ENCODE results near the gene CHAC2. TPM values are rescaled to one million over a fixed set of nuclear protein-coding genes. Genes with fewer than 3 reads are reported as not detected.
"Not testable (repeated sequence)": the region's sequence is repeated elsewhere in the genome, so short reads cannot be mapped to it uniquely, and the experiment has no call there.

Gene CHAC2
- total RNA-seq: 10 to 100 TPM in 1 of 9 donors, 1 to 10 TPM in 7, under 1 TPM in 1; 0.85 to 11.1 (median 4.8) TPM
- 10 to 100 TPM in 1 of 3 donors, 1 to 10 TPM in 2; 2.0 to 18.6 (median 2.9) TPM for polyA plus RNA-seq
- long read RNA-seq, donor 1, transcript CHAC2-201 (3 exons, 1,321 nt): major isoform, 14 of 36 reads
- long read RNA-seq, donor 1, partial matches to known transcripts: 17 of 36 reads
- long read RNA-seq, donor 1, other reads (novel, unspliced or antisense): 5 of 36 reads
- long read RNA-seq, donor 2, transcript CHAC2-201 (3 exons, 1,321 nt): major isoform, 6 of 6 reads
- long read RNA-seq, donor 2, partial matches to known transcripts: 0 of 6 reads
- long read RNA-seq, donor 2, other reads (novel, unspliced or antisense): 0 of 6 reads
- long read RNA-seq, donor 3, transcript CHAC2-201 (3 exons, 1,321 nt): major isoform, 5 of 5 reads
- long read RNA-seq, donor 3, partial matches to known transcripts: 0 of 5 reads
- long read RNA-seq, donor 3, other reads (novel, unspliced or antisense): 0 of 5 reads
- long read RNA-seq, donor 4, transcript CHAC2-201 (3 exons, 1,321 nt): major isoform, 8 of 8 reads
- long read RNA-seq, donor 4, partial matches to known transcripts: 0 of 8 reads
- long read RNA-seq, donor 4, other reads (novel, unspliced or antisense): 0 of 8 reads
- long read RNA-seq, donor 5, transcript CHAC2-201 (3 exons, 1,321 nt): major isoform, 7 of 10 reads
- long read RNA-seq, donor 5, partial matches to known transcripts: 1 of 10 reads
- long read RNA-seq, donor 5, other reads (novel, unspliced or antisense): 2 of 10 reads
- long read RNA-seq, donor 6, partial matches to known transcripts: 0 of 2 reads
- long read RNA-seq, donor 6, other reads (novel, unspliced or antisense): 0 of 2 reads
- long read RNA-seq, donor 7: 0 reads
- long read RNA-seq, donor 8, transcript CHAC2-201 (3 exons, 1,321 nt): major isoform, 6 of 6 reads
- long read RNA-seq, donor 8, partial matches to known transcripts: 0 of 6 reads
- long read RNA-seq, donor 8, other reads (novel, unspliced or antisense): 0 of 6 reads
- long read RNA-seq, donor 9, partial matches to known transcripts: 0 of 3 reads
- long read RNA-seq, donor 9, other reads (novel, unspliced or antisense): 0 of 3 reads
- long read RNA-seq, donor 10, partial matches to known transcripts: 0 of 1 reads
- long read RNA-seq, donor 10, other reads (novel, unspliced or antisense): 0 of 1 reads

DNA sequence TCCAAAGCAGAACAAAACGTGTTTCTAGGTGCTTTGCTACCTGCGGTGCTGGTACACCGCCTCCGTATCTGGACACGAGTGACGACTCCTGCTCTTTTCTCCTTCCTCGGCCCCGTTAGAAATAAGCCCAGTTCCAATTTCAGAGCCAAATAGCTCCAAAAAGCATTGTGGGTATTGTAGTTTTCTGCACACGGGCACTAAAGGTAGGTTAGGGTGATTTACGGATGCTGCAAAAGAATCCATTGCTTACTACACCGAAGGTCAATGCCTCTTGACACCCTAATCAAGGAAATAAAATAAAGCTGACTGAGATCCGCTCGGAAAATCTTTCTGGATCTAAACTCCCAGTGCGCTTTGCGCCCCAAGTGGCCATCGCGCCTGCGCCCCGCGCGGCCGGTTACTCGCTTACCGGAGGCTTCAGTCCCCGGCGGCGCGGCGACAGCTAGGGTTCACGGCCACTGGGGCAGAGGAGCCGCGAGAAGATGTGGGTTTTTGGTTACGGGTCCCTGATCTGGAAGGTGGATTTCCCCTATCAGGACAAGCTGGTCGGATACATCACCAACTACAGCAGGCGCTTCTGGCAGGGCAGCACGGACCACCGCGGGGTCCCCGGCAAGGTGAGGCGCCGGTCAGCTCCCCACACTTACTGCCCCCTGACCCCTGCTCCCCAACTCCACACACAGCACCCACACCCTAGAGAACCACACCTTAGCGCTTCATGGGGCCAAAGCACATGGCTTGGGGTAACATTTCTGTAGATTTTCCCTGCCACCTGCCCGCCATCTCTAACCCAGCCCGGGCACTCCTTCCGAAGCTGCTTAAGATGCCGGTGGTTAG, at the start of gene CHAC2:
CHAC2 (plus strand) TSS at position 400 of the 837 bp plus-strand sequence; CDS start at position 483, 83 bp downstream.
- peak; percentile 88 to 93 (median 90) for DNase-seq
- TF ChIP-seq POLR2A (IDR thresholded peaks at IDR 0.05): peak in 1 of 2 donors; percentile 80
- TF ChIP-seq, protein P1, sequence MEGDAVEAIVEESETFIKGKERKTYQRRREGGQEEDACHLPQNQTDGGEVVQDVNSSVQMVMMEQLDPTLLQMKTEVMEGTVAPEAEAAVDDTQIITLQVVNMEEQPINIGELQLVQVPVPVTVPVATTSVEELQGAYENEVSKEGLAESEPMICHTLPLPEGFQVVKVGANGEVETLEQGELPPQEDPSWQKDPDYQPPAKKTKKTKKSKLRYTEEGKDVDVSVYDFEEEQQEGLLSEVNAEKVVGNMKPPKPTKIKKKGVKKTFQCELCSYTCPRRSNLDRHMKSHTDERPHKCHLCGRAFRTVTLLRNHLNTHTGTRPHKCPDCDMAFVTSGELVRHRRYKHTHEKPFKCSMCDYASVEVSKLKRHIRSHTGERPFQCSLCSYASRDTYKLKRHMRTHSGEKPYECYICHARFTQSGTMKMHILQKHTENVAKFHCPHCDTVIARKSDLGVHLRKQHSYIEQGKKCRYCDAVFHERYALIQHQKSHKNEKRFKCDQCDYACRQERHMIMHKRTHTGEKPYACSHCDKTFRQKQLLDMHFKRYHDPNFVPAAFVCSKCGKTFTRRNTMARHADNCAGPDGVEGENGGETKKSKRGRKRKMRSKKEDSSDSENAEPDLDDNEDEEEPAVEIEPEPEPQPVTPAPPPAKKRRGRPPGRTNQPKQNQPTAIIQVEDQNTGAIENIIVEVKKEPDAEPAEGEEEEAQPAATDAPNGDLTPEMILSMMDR (IDR thresholded peaks at IDR 0.05): peak; percentile 37 to 71 (median 55)
- peak within 1 kb of the TSS; percentile 43 to 89 (median 70) for H3K27ac ChIP-seq
- no peaks in the 10 kb centered on the region for H3K36me3 ChIP-seq (replicated peaks in 1 of 2)
- H3K4me3 ChIP-seq: peak within 1 kb of the TSS; percentile 7 to 85 (median 32)
- WGBS, 4 donors: 0% methylated on average over 30 to 46 of the region's 46 CpGs
- peaks cover 5 to 18% of the 10 kb centered on the region in 2 donors for H3K4me1 ChIP-seq (replicated peaks in 1 of 2)
- H3K27me3 ChIP-seq: no peaks in the 10 kb centered on the region
- intact Hi-C loops (cut with DNase I): no loop called here
- H3K9me3 ChIP-seq (replicated peaks in 1 of 3): no peaks in the 10 kb centered on the region

DNA sequence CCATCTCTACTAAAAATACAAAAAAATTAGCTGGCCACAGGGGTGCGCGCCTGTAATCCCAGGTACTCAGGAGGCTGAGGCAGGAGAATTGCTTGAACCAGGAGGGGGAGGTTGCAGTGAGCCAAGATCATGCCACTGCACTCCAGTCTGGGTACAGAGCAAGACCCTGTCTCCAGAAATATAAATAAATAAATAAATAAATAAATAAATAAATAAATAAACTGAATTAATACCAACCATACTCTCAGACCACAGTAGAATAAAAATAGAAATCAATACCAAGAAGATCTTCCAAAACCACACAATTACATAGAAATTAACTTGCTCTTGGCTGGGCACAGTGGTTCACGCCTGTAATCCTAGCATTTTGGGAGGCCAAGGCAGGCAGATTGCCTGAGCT, 46.7 kb upstream of the CHAC2 start:
- H3K36me3 ChIP-seq (replicated peaks in 1 of 2); H3K4me1 ChIP-seq (replicated peaks in 1 of 2); H3K4me3 ChIP-seq; DNase-seq; H3K27me3 ChIP-seq; intact Hi-C loops (cut with DNase I); H3K9me3 ChIP-seq (replicated peaks in 1 of 3); H3K27ac ChIP-seq: not testable (repeated sequence)
- WGBS, 4 donors: 92 to 99% (median 98%) methylated on average over 3 of the region's 3 CpGs

DNA sequence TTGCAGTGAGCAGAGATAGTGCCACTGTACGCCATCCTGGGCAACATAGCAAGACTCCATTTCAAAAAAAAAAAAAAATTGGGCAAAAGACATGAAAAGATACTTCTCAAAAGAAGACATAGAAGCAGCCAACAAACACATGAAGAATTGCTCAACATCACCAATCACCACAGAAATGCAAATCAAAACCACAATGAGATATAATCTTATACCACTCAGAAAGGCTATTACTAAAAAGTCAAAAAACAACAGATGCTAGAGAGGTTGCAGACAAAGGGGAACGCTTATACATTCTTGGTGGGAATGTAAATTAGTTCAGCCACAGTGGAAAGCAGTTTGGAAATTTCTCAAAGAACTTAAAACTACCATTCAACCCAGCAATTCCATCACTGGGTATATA, 43.1 kb upstream of the CHAC2 start:
- 89 to 94% (median 91%) methylated on average over 2 of the region's 2 CpGs for WGBS, 4 donors
- no peaks in the 10 kb centered on the region for H3K36me3 ChIP-seq (replicated peaks in 1 of 2)
- DNase-seq: no peak
- H3K27me3 ChIP-seq: no peaks in the 10 kb centered on the region
- TF ChIP-seq POLR2A (IDR thresholded peaks at IDR 0.05): no peak
- TF ChIP-seq, protein P1 (IDR thresholded peaks at IDR 0.05): no peak
- no peak overlapping the region for H3K4me3 ChIP-seq
- H3K27ac ChIP-seq: no peak overlapping the region
- intact Hi-C loops (cut with DNase I): no loop called here
- H3K9me3 ChIP-seq (replicated peaks in 1 of 3): no peaks in the 10 kb centered on the region
- H3K4me1 ChIP-seq (replicated peaks in 1 of 2): no peaks in the 10 kb centered on the region

DNA sequence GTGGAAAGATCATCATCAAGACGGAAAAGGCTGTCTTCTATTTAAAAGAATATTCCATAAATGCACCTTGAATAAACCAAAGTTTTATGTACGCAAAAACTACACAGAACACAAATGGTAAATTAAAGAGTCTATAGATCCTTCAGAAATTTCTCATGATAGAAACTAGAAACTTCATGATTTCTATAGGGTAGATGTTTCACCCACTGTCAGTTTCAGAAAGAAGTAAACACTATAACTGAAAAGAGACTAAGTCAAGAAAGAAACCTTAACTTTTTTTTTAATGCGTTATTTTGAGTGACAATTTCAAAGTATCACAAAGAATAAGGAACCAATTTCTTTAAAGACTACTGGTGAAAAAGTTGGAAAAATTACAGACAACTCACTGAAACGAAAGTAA, 41.9 kb upstream of the CHAC2 start:
- Histone ChIP-seq H3K4me3 (no peak overlapping the region), H3K27me3 (no peaks in the 10 kb centered on the region), H3K36me3 (replicated peaks in 1 of 2) (no peaks in the 10 kb centered on the region), H3K9me3 (replicated peaks in 1 of 3) (peaks cover 0 to 2% (median 0%) of the 10 kb centered on the region in 3 donors), H3K27ac (no peak overlapping the region), H3K4me1 (replicated peaks in 1 of 2) (no peaks in the 10 kb centered on the region)
- intact Hi-C loops (cut with DNase I): no loop called here
- DNase-seq: no peak
- TF ChIP-seq, protein P1 (IDR thresholded peaks at IDR 0.05): no peak
- no peak for TF ChIP-seq POLR2A (IDR thresholded peaks at IDR 0.05)
- WGBS, 4 donors: 92 to 94% (median 94%) methylated on average over 4 of the region's 4 CpGs
